Heart left ventricle (tissue), 16 donors: ENCODE results near the gene SEL1L2. TPM values are rescaled to one million over a fixed set of nuclear protein-coding genes. Genes with fewer than 3 reads are reported as not detected.

ENCODE experiments used
- ATAC-seq, 4 donors: fragments of 200-7000 bp; cut with Tn5 transposase; one replicate each; pipeline ENCODE4 v1.9.1; 2020 to 2022; ENCODE audit warnings: moderate library complexity in 4 of 4, mild to moderate bottlenecking in 3 of 4, moderate number of reproducible peaks in 1 of 4
- DNase-seq, 5 donors: peaks; one replicate each; pipeline ENCODE4 v3.0.0-alpha.2; 2020
- H3K27ac ChIP-seq, 12 donors: fragments of 200-600 bp; sonication (generic) in 4 of 12; one replicate each; pipeline versions ENCODE4 v1.5.0 to v1.8.0; 2016 to 2022; ENCODE audit warnings: mild to moderate bottlenecking in 2 of 12
- H3K27me3 ChIP-seq, 9 donors: fragments of 200-600 bp; sonication (generic) in 2 of 9; one replicate each; pipeline versions ENCODE4 v1.5.1 to v1.8.0; 2016 to 2022; ENCODE audit warnings: mild to moderate bottlenecking in 3 of 9
- H3K36me3 ChIP-seq, 9 donors: fragments of 200-600 bp; sonication (generic) in 2 of 9; one replicate each; pipeline versions ENCODE4 v1.5.0 to v1.8.0; 2018 to 2022; ENCODE audit warnings: mild to moderate bottlenecking in 2 of 9
- H3K4me1 ChIP-seq, 12 donors: fragments of 200-600 bp; sonication (generic) in 4 of 12; one replicate each; pipeline versions ENCODE4 v1.5.0 to v1.8.0; 2016 to 2022; ENCODE audit warnings: mild to moderate bottlenecking in 3 of 12
- H3K4me3 ChIP-seq, 12 donors: fragments of 200-600 bp; sonication (generic) in 4 of 12; one replicate each; pipeline versions ENCODE4 v1.5.0 to v1.8.0; 2017 to 2022; ENCODE audit warnings: mild to moderate bottlenecking in 9 of 12, moderate library complexity in 4 of 12
- H3K9me3 ChIP-seq, 12 donors: fragments of 200-600 bp; sonication (generic) in 4 of 12; one replicate each; pipeline versions ENCODE4 v1.5.0 to v1.8.0; 2016 to 2022; ENCODE audit warnings: mild to moderate bottlenecking in 1 of 12
- POLR2A ChIP-seq, 2 donors: fragments of 450-650 bp; IDR thresholded peaks; one replicate each; pipeline ENCODE4 v1.6.1; 2017; ENCODE audit warnings: antibody characterized with exemption in 2 of 2, mild to moderate bottlenecking in 2 of 2, moderate library complexity in 2 of 2
- WGBS, 4 donors: extraction: QIAGEN DNeasy Blood & Tissue Kit in 2 of 4; methylation state at CpG; one replicate each; pipeline versions ENCODE4 v1.1.5 to v1.1.7; 2013 to 2018; 5-methylcytosine and 5-hydroxymethylcytosine counted together
- intact Hi-C, 10 donors: fragments of 100-400 bp; cut with DNase I; formaldehyde crosslinking; loops; one replicate each; pipeline versions ENCODE4 v1.11.1 to v1.14.2; 2022
- polyA plus RNA-seq, 2 donors: library from polyadenylated mRNA; stranded (reverse); fragments of 200-250 nt; gene quantifications; one replicate each; pipeline ENCODE4 v1.2.3, GENCODE V29; 2013
- total RNA-seq, 9 donors: library from RNA; depleted of rRNA in 2 of 9; stranded (reverse); fragments of >200 nt in 2 of 9; fragmentation: NEBNext Ultra II Directional in 3 of 9; extraction: Animal tissue kit (Norgen Biotek cat#: 25700) in 3 of 9; gene quantifications; one replicate each; pipeline versions ENCODE4 v1.1.0 to v1.2.4, GENCODE V29; 2016 to 2023
- TF ChIP-seq, protein P1 (sequence below), 12 donors: fragments of 200-600 bp; sonication (generic) in 4 of 12; IDR thresholded peaks; one replicate each; pipeline versions ENCODE4 v1.5.0 to v1.8.0; 2018 to 2022; ENCODE audit warnings: antibody characterized with exemption in 12 of 12, mild to moderate bottlenecking in 5 of 12
- donor health status: ischemic (EF 13 %, LVEDD 7.1; RV severe dilation, severe dysfunction).
- donor health status: healthy with polysubstance abuse.
- donor health status: DM: no; HTN: yes; CAD: no.
- donor health status: DM: no; HTN: no; CAD: no.
- donor health status: ischemic (EF 25% LVEDD 6.9; RV normal size, moderate dysfunction).
- donor health status: ischemic (EF 25% LVEDD 5.7; RV mildly dilated, moderate dysfunction).
- donor health status: healthy.
- donor health status: DM: yes; HTN: yes; CAD: no.
- donor health status: ischemic (EF 35%, LVEDD 5.7; RV mildly dilated, moderate dysfunction).
- donor health status: nonischemic (EF 11% LVEDD 7.7; RV severe dilation, severe dysfunction).
- donor health status: DM: yes; HTN: yes; CAD: no.
- donor health status: PGD.
- donor health status: ischemic (EF 29% LVEDD 5.4; RV normal size, mild dysfunction).
- donor health status: nonischemic (EF 23%, LVEDD 6.1; RV moderate dilation, normal function).

SEL1L2 gene
- total and polyA plus RNA-seq, 11 donors: 0.59 to 10.5 (median 2.5) TPM; not detected in 1

DNA sequence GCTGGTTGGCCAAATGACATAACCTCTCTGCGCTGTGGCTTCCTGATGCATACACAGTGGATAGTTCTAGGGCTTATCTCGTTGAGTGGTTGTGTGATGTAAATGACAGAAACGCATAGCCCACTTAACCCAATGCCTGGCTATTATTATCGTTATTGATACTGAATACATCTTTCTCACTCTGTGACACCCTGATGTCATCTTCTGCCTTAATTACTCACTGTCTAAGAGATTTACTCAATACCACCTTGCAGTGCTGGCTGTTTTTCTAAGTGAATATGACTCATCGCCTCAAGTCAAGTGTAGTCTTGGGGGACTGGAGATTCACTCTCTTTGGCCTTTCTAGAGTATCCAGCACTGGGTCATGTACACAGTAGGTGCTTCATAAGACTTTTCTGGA lies 132.0 kb downstream of the SEL1L2 start:
- H3K4me3 ChIP-seq: no peak overlapping the region
- H3K9me3 ChIP-seq: no peaks in the 10 kb centered on the region
- H3K36me3 ChIP-seq: no peaks in the 10 kb centered on the region
- no peak for ATAC-seq
- intact Hi-C loops: no loop called here
- no peak for DNase-seq
- no peaks in the 10 kb centered on the region for H3K27me3 ChIP-seq
- no peak overlapping the region for H3K27ac ChIP-seq
- WGBS, 4 donors: 81 to 92% (median 89%) methylated on average over 5 of the region's 5 CpGs
- no peak for TF ChIP-seq POLR2A (IDR thresholded peaks at IDR 0.05)
- TF ChIP-seq, protein P1, sequence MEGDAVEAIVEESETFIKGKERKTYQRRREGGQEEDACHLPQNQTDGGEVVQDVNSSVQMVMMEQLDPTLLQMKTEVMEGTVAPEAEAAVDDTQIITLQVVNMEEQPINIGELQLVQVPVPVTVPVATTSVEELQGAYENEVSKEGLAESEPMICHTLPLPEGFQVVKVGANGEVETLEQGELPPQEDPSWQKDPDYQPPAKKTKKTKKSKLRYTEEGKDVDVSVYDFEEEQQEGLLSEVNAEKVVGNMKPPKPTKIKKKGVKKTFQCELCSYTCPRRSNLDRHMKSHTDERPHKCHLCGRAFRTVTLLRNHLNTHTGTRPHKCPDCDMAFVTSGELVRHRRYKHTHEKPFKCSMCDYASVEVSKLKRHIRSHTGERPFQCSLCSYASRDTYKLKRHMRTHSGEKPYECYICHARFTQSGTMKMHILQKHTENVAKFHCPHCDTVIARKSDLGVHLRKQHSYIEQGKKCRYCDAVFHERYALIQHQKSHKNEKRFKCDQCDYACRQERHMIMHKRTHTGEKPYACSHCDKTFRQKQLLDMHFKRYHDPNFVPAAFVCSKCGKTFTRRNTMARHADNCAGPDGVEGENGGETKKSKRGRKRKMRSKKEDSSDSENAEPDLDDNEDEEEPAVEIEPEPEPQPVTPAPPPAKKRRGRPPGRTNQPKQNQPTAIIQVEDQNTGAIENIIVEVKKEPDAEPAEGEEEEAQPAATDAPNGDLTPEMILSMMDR (IDR thresholded peaks at IDR 0.05): no peak
- peaks cover 0 to 13% (median 0%) of the 10 kb centered on the region in 12 donors for H3K4me1 ChIP-seq

DNA sequence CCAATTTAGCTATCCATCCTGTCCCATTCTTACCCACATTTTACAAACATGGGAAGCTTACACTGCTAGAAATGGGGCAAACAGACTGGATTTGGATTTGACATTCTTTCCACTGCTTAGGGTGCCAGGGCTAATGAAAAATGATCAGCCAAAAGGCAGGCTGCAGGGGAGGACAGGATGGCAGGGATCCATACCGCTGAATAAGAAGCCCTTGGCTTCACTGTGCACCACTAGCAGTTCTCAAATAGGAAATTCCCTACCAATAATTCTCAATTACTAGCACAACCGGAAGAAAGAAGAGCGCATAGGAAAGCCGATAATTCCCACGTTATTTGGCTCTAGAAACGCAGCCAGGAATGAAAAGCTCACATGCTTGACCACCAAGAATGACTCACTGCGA lies 132.5 kb downstream of the SEL1L2 start:
- H3K4me3 ChIP-seq: no peak overlapping the region
- TF ChIP-seq, protein P1 (IDR thresholded peaks at IDR 0.05): no peak
- TF ChIP-seq POLR2A (IDR thresholded peaks at IDR 0.05): no peak
- no peaks in the 10 kb centered on the region for H3K36me3 ChIP-seq
- no peaks in the 10 kb centered on the region for H3K9me3 ChIP-seq
- peaks cover 0 to 13% (median 0%) of the 10 kb centered on the region in 12 donors for H3K4me1 ChIP-seq
- 77 to 92% (median 87%) methylated on average over 7 of the region's 7 CpGs for whole genome bisulfite sequencing, 4 donors
- DNase-seq: no peak
- no peak for ATAC-seq
- no peaks in the 10 kb centered on the region for H3K27me3 ChIP-seq
- H3K27ac ChIP-seq: no peak overlapping the region
- intact Hi-C loops: no loop called here

DNA sequence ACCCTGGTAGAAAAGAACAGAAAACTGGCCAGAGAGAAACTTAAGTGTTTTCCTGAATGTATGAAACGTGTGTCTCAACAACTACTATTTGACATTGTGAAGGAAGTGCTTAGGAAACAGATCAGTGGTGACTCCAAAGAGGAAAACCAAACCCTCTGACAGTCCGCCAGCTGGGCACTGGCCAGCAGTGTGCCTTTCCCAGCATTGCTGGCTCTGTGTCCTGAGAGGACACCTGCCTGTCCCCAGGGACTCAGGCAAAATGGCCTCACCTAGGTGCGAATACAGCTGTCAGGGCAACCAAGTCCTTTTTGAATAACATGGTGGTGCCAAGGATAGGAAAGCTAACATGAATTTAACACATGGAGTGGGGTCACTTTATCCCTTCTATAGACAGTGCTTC lies 133.1 kb downstream of the SEL1L2 start:
- ATAC-seq: peak; percentile 82 to 98 (median 94)

DNA sequence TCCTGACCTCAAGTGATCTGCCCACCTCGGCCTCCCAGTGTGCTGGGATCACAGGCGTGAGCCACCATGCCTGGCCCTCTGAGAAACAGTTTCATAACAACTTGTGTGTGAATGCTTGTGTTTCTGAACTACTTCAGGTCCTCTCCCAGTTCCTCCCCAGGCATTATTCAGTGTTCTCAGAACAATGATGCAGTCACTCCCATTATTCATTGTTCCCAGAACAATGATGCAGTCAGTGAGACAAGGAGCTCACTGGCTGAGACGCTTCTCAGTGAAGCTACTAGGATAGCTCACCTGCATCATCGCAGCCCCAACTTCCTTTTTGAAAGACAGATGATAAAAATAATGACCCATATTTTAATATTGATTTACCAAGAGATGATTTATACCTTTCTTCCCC lies 134.1 kb downstream of the SEL1L2 start:
- Histone ChIP-seq H3K36me3 (no peaks in the 10 kb centered on the region), H3K9me3 (no peaks in the 10 kb centered on the region), H3K27ac (peak overlapping the region in 1 of 12 donors; percentile 13), H3K4me1 (peaks cover 0 to 20% (median 4%) of the 10 kb centered on the region in 12 donors), H3K4me3 (no peak overlapping the region), H3K27me3 (no peaks in the 10 kb centered on the region)
- intact Hi-C loops: no loop called here
- DNase-seq (no peak), ATAC-seq (peak in 1 of 4 donors; percentile 56)
- TF ChIP-seq POLR2A (IDR thresholded peaks at IDR 0.05): no peak
- TF ChIP-seq, protein P1 (IDR thresholded peaks at IDR 0.05): no peak
- WGBS, 4 donors: 58 to 71% (median 69%) methylated on average over 4 of the region's 4 CpGs

More for the DNA sequence above, 133.1 kb downstream of the SEL1L2 start:
- no peaks in the 10 kb centered on the region for H3K9me3 ChIP-seq
- intact Hi-C loops: no loop called here
- no peaks in the 10 kb centered on the region for H3K36me3 ChIP-seq
- WGBS, 4 donors: 20 to 38% (median 27%) methylated on average over 3 of the region's 3 CpGs
- H3K4me1 ChIP-seq: peaks cover 0 to 13% (median 0%) of the 10 kb centered on the region in 12 donors
- peak; percentile 60 to 88 (median 84) for DNase-seq
- no peaks in the 10 kb centered on the region for H3K27me3 ChIP-seq
- TF ChIP-seq POLR2A (IDR thresholded peaks at IDR 0.05): no peak
- TF ChIP-seq, protein P1 (IDR thresholded peaks at IDR 0.05): no peak
- H3K4me3 ChIP-seq: no peak overlapping the region
- H3K27ac ChIP-seq: peak overlapping the region in 2 of 12 donors; percentile 13 to 18
